ENCODE results near the gene MRPS5. TPM values are rescaled to one million over a fixed set of nuclear protein-coding genes. Genes with fewer than 3 reads are reported as not detected.

MRPS5 gene
- total and polyA plus RNA-seq, 5 donors from 2014 or later: 31.2 to 46.4 (median 41.5) TPM

DNA sequence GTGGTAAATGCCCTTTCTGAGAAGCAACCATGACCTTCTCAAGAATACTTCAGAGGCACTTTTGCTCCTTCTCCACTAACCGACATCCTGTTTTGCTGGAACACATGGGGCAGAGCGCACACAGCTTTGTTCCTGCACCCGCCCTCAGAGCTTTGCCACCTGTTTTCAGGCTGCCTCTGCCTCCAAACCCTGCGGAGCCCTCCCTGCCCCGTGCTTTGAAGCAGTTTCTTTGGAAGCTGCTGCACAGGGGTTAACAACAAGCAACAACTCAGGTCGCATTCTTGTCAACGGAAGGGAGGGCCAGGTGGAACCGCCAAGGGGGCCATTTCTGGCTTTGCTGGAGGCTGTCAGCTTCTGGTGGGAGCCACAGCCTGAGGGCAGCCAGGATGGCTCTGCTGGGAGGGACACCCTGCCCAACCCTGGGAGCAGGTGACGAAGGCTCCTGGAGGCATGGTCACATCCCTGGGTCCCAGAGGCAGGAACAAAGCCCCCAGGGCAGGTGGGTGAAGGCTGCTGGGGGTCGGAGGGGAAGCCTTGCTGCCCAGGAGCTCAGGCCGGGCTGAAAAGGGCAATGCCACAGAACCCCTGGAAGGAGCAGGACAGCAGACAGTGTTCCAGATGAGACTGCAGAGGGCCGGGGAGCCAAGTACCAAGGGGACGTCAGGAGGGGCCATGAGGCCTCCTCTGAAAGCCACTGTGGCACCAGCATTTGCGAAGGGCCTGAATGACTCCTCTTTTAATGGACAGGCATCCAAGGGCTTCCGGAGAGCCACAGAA is 46.8 kb downstream of the MRPS5 start:
- peak overlapping the region; percentile 71 for H3K27ac ChIP-seq (ENCODE audit: insufficient read depth, low read length, poor library complexity, severe bottlenecking)

GRCh38 chr2:95073856-95074662 is 47.5 kb downstream of the MRPS5 start:
- Mint-ChIP-seq H3K4me1 (peaks cover 19 to 67% (median 39%) of the 10 kb centered on the region in 4 donors), H3K27me3 (peaks cover 11% of the 10 kb centered on the region), H3K36me3 (no peaks in the 10 kb centered on the region), H3K4me3 (peak overlapping the region; percentile 88 to 94 (median 90)), H3K9me3 (no peaks in the 10 kb centered on the region), H3K27ac (peak overlapping the region; percentile 93 to 98 (median 95))
- DNase-seq (peak in 1 of 3 donors; percentile 80), ATAC-seq (ENCODE audit: low read depth in 2 of 2) (no peak)
- Histone ChIP-seq H3K27me3 (ENCODE audit: control insufficient read depth, insufficient read depth, low read length) (no peaks in the 10 kb centered on the region), H3K27ac (ENCODE audit: insufficient read depth, low read length, poor library complexity, severe bottlenecking) (peak overlapping the region; percentile 71), H3K4me1 (ENCODE audit: control insufficient read depth, insufficient read depth, low read length, poor library complexity, severe bottlenecking) (peaks cover 46% of the 10 kb centered on the region), H3K9me3 (ENCODE audit: control insufficient read depth in 2 of 2, low read length in 2 of 2) (no peaks in the 10 kb centered on the region), H3K4me3 (ENCODE audit: low read depth, low read length) (peak overlapping the region; percentile 62), H3K36me3 (ENCODE audit: control insufficient read depth, insufficient read depth, low read length) (no peaks in the 10 kb centered on the region)

More for the DNA sequence above, 46.8 kb downstream of the MRPS5 start:
- DNase-seq (peak; percentile 23 to 98 (median 79)), ATAC-seq (ENCODE audit: low read depth in 2 of 2) (peak; percentile 79)
- Mint-ChIP-seq H3K27ac (peak overlapping the region; percentile 93 to 98 (median 95)), H3K27me3 (peaks cover 11% of the 10 kb centered on the region), H3K4me3 (peak overlapping the region; percentile 88 to 94 (median 90)), H3K4me1 (peaks cover 19 to 72% (median 40%) of the 10 kb centered on the region in 4 donors), H3K36me3 (no peaks in the 10 kb centered on the region), H3K9me3 (no peaks in the 10 kb centered on the region)
- Histone ChIP-seq H3K27me3 (ENCODE audit: control insufficient read depth, insufficient read depth, low read length) (no peaks in the 10 kb centered on the region), H3K9me3 (ENCODE audit: control insufficient read depth in 2 of 2, low read length in 2 of 2) (no peaks in the 10 kb centered on the region), H3K36me3 (ENCODE audit: control insufficient read depth, insufficient read depth, low read length) (no peaks in the 10 kb centered on the region), H3K4me1 (ENCODE audit: control insufficient read depth, insufficient read depth, low read length, poor library complexity, severe bottlenecking) (peaks cover 46% of the 10 kb centered on the region), H3K4me3 (ENCODE audit: low read depth, low read length) (peak overlapping the region; percentile 62)

DNA sequence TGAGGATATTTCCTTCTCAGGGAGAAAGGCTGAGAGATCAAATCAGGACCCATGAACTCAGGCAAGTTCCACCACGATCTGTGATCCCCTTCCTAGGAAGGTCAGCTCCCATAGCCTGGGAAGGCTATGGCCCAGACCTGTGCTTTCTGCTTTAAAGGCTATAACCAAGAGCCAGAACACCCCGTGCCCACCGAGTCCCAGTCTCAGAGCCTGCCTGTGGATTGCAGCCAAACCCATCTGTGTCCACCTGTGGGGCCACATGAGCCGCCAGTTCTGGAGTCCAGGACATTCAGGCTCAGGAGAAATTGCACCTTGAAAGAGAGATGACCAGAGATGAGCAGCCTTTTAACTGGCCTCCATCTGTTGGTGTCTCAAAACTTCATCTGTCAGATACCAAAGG is 49.2 kb downstream of the MRPS5 start:
- Histone ChIP-seq H3K27me3 (ENCODE audit: control insufficient read depth, insufficient read depth, low read length) (no peaks in the 10 kb centered on the region), H3K9me3 (ENCODE audit: control insufficient read depth in 2 of 2, low read length in 2 of 2) (no peaks in the 10 kb centered on the region), H3K27ac (ENCODE audit: insufficient read depth, low read length, poor library complexity, severe bottlenecking) (no peak overlapping the region), H3K36me3 (ENCODE audit: control insufficient read depth, insufficient read depth, low read length) (no peaks in the 10 kb centered on the region), H3K4me3 (ENCODE audit: low read depth, low read length) (no peak overlapping the region), H3K4me1 (ENCODE audit: control insufficient read depth, insufficient read depth, low read length, poor library complexity, severe bottlenecking) (peaks cover 45% of the 10 kb centered on the region)
- H3K9me3 Mint-ChIP-seq: peaks cover 0 to 1% (median 0%) of the 10 kb centered on the region in 7 donors
- ATAC-seq (ENCODE audit: low read depth in 2 of 2) (no peak), DNase-seq (no peak)
- peak overlapping the region; percentile 15 to 98 (median 76) for H3K27ac Mint-ChIP-seq
- H3K4me3 Mint-ChIP-seq: peak overlapping the region in 2 of 4 donors; percentile 15 to 46
- peaks cover 4% of the 10 kb centered on the region for H3K27me3 Mint-ChIP-seq
- H3K36me3 Mint-ChIP-seq: no peaks in the 10 kb centered on the region
- H3K4me1 Mint-ChIP-seq: peaks cover 9 to 50% (median 33%) of the 10 kb centered on the region in 4 donors

DNA sequence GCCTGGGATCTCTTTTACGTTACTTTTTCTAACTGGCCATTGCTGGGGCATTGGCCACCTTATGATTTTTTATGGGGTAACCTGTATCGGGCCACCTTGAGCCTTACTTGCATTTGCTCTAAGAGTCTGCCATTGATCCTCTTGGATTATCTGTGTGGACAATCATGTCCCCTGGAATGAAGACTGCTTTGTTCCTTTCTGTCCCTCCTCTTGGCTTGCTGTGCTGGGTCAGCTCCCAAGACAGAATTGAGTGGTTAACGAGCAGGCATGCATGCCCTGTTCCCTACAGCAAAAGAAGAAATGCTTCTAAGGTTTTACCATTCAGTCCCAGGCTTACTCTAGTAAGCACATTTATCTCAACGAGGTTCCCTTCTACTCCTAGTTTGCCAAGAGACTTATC is 49.8 kb downstream of the MRPS5 start:
- H3K27me3 ChIP-seq (ENCODE audit: control insufficient read depth, insufficient read depth, low read length): no peaks in the 10 kb centered on the region
- Mint-ChIP-seq H3K9me3 (peaks cover 0 to 1% (median 0%) of the 10 kb centered on the region in 7 donors), H3K27me3 (peaks cover 4% of the 10 kb centered on the region), H3K4me1 (peaks cover 6 to 47% (median 32%) of the 10 kb centered on the region in 4 donors), H3K27ac (peak overlapping the region; percentile 15 to 98 (median 76)), H3K36me3 (no peaks in the 10 kb centered on the region), H3K4me3 (no peak overlapping the region)
- DNase-seq (no peak), ATAC-seq (ENCODE audit: low read depth in 2 of 2) (no peak)
- peaks cover 39% of the 10 kb centered on the region for H3K4me1 ChIP-seq (ENCODE audit: control insufficient read depth, insufficient read depth, low read length, poor library complexity, severe bottlenecking)
- no peaks in the 10 kb centered on the region for H3K36me3 ChIP-seq (ENCODE audit: control insufficient read depth, insufficient read depth, low read length)
- no peak overlapping the region for H3K27ac ChIP-seq (ENCODE audit: insufficient read depth, low read length, poor library complexity, severe bottlenecking)
- no peak overlapping the region for H3K4me3 ChIP-seq (ENCODE audit: low read depth, low read length)
- H3K9me3 ChIP-seq (ENCODE audit: control insufficient read depth in 2 of 2, low read length in 2 of 2): no peaks in the 10 kb centered on the region

GRCh38 chr2:95069465-95069864 is 52.1 kb downstream of the MRPS5 start:
- Histone ChIP-seq H3K9me3 (ENCODE audit: control insufficient read depth in 2 of 2, low read length in 2 of 2) (no peaks in the 10 kb centered on the region), H3K4me3 (ENCODE audit: low read depth, low read length) (no peak overlapping the region), H3K4me1 (ENCODE audit: control insufficient read depth, insufficient read depth, low read length, poor library complexity, severe bottlenecking) (peaks cover 15% of the 10 kb centered on the region), H3K36me3 (ENCODE audit: control insufficient read depth, insufficient read depth, low read length) (no peaks in the 10 kb centered on the region), H3K27me3 (ENCODE audit: control insufficient read depth, insufficient read depth, low read length) (no peaks in the 10 kb centered on the region), H3K27ac (ENCODE audit: insufficient read depth, low read length, poor library complexity, severe bottlenecking) (no peak overlapping the region)
- no peaks in the 10 kb centered on the region for H3K36me3 Mint-ChIP-seq
- DNase-seq: no peak
- H3K27me3 Mint-ChIP-seq: no peaks in the 10 kb centered on the region
- peaks cover 3 to 26% (median 21%) of the 10 kb centered on the region in 4 donors for H3K4me1 Mint-ChIP-seq
- H3K4me3 Mint-ChIP-seq: no peak overlapping the region
- peak overlapping the region in 1 of 3 donors; percentile 76 for H3K27ac Mint-ChIP-seq
- H3K9me3 Mint-ChIP-seq: peaks cover 0 to 1% (median 0%) of the 10 kb centered on the region in 7 donors
- ATAC-seq (ENCODE audit: low read depth in 2 of 2): no peak

GRCh38 chr2:95068256-95068655 is 53.4 kb downstream of the MRPS5 start:
- Histone ChIP-seq H3K4me3 (ENCODE audit: low read depth, low read length) (no peak overlapping the region), H3K27ac (ENCODE audit: insufficient read depth, low read length, poor library complexity, severe bottlenecking) (no peak overlapping the region), H3K27me3 (ENCODE audit: control insufficient read depth, insufficient read depth, low read length) (no peaks in the 10 kb centered on the region), H3K36me3 (ENCODE audit: control insufficient read depth, insufficient read depth, low read length) (no peaks in the 10 kb centered on the region), H3K4me1 (ENCODE audit: control insufficient read depth, insufficient read depth, low read length, poor library complexity, severe bottlenecking) (peaks cover 9% of the 10 kb centered on the region), H3K9me3 (ENCODE audit: control insufficient read depth in 2 of 2, low read length in 2 of 2) (no peaks in the 10 kb centered on the region)
- peaks cover 0 to 1% (median 0%) of the 10 kb centered on the region in 7 donors for H3K9me3 Mint-ChIP-seq
- no peak overlapping the region for H3K4me3 Mint-ChIP-seq
- DNase-seq: no peak
- H3K27ac Mint-ChIP-seq: no peak overlapping the region
- peaks cover under 1 to 24% (median 21%) of the 10 kb centered on the region in 4 donors for H3K4me1 Mint-ChIP-seq
- no peaks in the 10 kb centered on the region for H3K36me3 Mint-ChIP-seq
- no peaks in the 10 kb centered on the region for H3K27me3 Mint-ChIP-seq
- ATAC-seq (ENCODE audit: low read depth in 2 of 2): no peak

GRCh38 chr2:95063086-95063958 is 58.3 kb downstream of the MRPS5 start:
- H3K27ac ChIP-seq (ENCODE audit: insufficient read depth, low read length, poor library complexity, severe bottlenecking): peak overlapping the region; percentile 57
- H3K9me3 ChIP-seq (ENCODE audit: control insufficient read depth in 2 of 2, low read length in 2 of 2): no peaks in the 10 kb centered on the region
- Mint-ChIP-seq H3K4me1 (peaks cover 10 to 46% (median 22%) of the 10 kb centered on the region in 4 donors), H3K36me3 (no peaks in the 10 kb centered on the region), H3K4me3 (peak overlapping the region; percentile 10 to 77 (median 54)), H3K27me3 (no peaks in the 10 kb centered on the region), H3K27ac (peak overlapping the region; percentile 88 to 98 (median 94)), H3K9me3 (no peaks in the 10 kb centered on the region)
- no peaks in the 10 kb centered on the region for H3K27me3 ChIP-seq (ENCODE audit: control insufficient read depth, insufficient read depth, low read length)
- no peak overlapping the region for H3K4me3 ChIP-seq (ENCODE audit: low read depth, low read length)
- no peaks in the 10 kb centered on the region for H3K36me3 ChIP-seq (ENCODE audit: control insufficient read depth, insufficient read depth, low read length)
- H3K4me1 ChIP-seq (ENCODE audit: control insufficient read depth, insufficient read depth, low read length, poor library complexity, severe bottlenecking): peaks cover 32% of the 10 kb centered on the region
- ATAC-seq (ENCODE audit: low read depth in 2 of 2): peak in 1 of 2 donors; percentile 44
- DNase-seq: no peak

Data from CD4-positive, CD25-positive, alpha-beta regulatory T cell (primary cell).